IgD-negative memory B cell (primary cell): ENCODE results near the gene SLC50A1. TPM values are rescaled to one million over a fixed set of nuclear protein-coding genes. Genes with fewer than 3 reads are reported as not detected.
A peak's percentile ranks its signal among the peaks of the same experiment; 100 is the strongest.
"Not testable (repeated sequence)": the region's sequence is repeated elsewhere in the genome, so short reads cannot be mapped to it uniquely, and the experiment has no call there.

Experiments used
- H3K27ac Mint-ChIP-seq, 3 donors: one replicate each; pipeline ENCODE4 v1.8.0; 2020 to 2022; ENCODE audit warnings: mild to moderate bottlenecking in 3 of 3, mixed read lengths in 3 of 3, moderate library complexity in 1 of 3
- H3K27me3 Mint-ChIP-seq: one replicate; pipeline ENCODE4 v1.8.0; 2021; ENCODE audit warnings: mixed read lengths
- H3K36me3 Mint-ChIP-seq: one replicate; pipeline ENCODE4 v1.8.0; 2020; ENCODE audit warnings: mild to moderate bottlenecking, mixed read lengths
- H3K4me1 Mint-ChIP-seq, 3 donors: one replicate each; pipeline ENCODE4 v1.8.0; 2020 to 2022; ENCODE audit warnings: mixed read lengths in 3 of 3, mild to moderate bottlenecking in 1 of 3
- H3K4me3 Mint-ChIP-seq, 4 donors: one replicate each; pipeline ENCODE4 v1.8.0; 2020 to 2022; ENCODE audit warnings: mild to moderate bottlenecking in 4 of 4, mixed read lengths in 4 of 4, moderate library complexity in 3 of 4
- H3K9me3 Mint-ChIP-seq, 3 donors: one replicate each; pipeline ENCODE4 v1.8.0; 2020 to 2021; ENCODE audit warnings: mixed read lengths in 3 of 3, mild to moderate bottlenecking in 1 of 3
- polyA plus RNA-seq: library from polyadenylated mRNA; unstranded; fragments of 300-500 nt; fragmentation: Illumina TruSeq; gene quantifications from one replicate; pipeline ENCODE4 v1.2.3, GENCODE V29; 2021

Gene SLC50A1
- polyA plus RNA-seq, 1 donor from 2014 or later: 72.9 TPM

DNA sequence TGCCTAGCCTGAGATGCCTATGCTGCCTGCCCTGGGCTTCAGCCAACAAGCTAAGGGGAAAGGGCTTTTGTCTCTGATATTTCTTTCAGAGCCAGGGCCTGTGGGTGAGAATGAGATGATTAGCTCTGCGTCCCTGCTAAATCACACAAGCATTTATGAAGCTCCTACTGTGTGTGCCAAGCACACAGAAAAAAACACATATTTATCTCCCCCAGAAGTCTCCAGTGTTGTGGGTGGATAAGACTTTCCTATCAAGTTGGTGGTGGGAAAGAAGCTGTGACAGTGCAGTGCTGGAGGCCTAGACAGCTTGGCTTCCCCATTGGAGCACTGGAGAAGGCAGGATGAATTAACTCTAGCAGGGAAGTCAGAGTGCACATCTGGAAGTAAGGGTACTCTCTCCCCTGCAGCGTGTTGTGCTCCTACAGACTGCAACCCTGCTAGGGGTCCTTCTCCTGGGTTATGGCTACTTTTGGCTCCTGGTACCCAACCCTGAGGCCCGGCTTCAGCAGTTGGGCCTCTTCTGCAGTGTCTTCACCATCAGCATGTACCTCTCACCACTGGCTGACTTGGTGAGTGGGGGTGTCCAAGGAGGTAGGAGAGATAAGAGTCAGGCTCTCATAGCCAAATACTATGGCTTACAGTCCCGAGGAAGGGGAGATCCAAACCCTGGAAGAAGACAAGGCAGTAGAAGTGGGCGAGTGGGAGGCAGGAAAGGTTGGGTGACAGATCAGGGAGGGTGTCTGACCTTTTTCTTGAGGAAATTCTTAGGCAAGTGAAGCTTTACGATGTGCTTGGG is 1.7 kb downstream of the SLC50A1 start:
- no peaks in the 10 kb centered on the region for H3K9me3 Mint-ChIP-seq
- H3K27ac Mint-ChIP-seq: peak overlapping the region in 2 of 3 donors; percentile 97 to 99
- no peaks in the 10 kb centered on the region for H3K27me3 Mint-ChIP-seq
- H3K36me3 Mint-ChIP-seq: no peaks in the 10 kb centered on the region
- H3K4me1 Mint-ChIP-seq: peaks cover 27 to 30% (median 27%) of the 10 kb centered on the region in 3 donors
- peak overlapping the region; percentile 95 to 99 (median 98) for H3K4me3 Mint-ChIP-seq

DNA sequence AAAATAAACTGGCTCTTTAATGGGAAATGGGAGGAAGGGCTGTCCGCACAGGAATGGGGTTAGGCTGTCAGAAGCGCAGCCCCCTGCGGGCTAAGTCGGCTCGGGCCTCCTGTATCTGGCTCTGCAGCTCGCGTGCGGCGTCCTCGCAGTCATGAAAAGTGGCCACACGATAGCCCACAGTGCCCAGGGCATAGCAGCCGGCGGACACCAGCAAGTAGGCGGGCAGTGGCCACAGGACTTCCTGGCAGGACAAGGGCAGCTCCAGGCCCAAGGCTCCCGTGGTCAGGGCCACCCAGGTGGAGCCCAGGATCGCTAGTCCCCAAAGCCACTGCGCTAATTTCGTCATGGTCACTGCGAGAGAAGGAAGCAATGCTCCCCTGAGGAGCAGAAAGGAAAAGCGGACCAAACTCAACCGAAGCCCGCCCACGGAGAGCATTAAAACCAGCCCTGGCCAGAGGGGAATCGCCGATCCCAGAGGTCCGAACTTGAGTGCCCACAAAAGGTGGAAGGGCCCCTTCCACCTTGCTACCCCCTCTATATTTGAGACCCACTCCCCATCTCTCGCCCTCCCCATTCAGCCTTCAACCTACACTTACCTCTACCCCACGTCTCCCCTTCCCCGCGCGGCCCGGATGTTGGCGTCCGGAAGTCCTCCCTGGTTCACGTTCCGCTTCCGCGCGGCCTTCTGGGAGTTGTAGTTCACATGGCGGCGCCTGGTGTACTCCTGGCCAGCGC is 4.4 kb downstream of the SLC50A1 start, which contains the start of gene DPM3:
DPM3 (minus strand) TSS at position 637 of the 735 bp plus-strand sequence; CDS start at position 346, 291 bp downstream.
- peak within 1 kb of the TSS; percentile 84 to 99 (median 97) for H3K4me3 Mint-ChIP-seq
- no peaks in the 10 kb centered on the region for H3K36me3 Mint-ChIP-seq
- H3K4me1 Mint-ChIP-seq: peaks cover 21 to 24% (median 23%) of the 10 kb centered on the region in 3 donors
- peak within 1 kb of the TSS; percentile 58 to 92 (median 73) for H3K27ac Mint-ChIP-seq
- H3K27me3 Mint-ChIP-seq: peaks cover 4% of the 10 kb centered on the region
- H3K9me3 Mint-ChIP-seq: no peaks in the 10 kb centered on the region

DNA sequence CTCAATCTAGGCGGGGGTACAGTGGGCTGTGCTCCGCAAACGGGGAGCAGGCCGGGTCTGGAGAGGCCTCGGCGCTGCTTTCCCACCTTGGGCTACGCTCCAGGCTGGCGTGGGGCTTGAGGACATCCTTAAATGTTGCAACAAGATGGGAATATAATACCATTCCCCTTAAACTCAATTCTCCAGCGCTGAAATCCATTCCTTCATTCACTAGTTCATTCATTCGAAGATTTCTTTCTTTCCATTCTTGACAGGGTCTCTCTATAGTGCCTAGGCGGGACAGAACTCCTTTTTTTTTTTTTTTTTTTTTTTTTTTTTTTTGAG is 4.9 kb downstream of the SLC50A1 start:
- Mint-ChIP-seq H3K36me3 (no peaks in the 10 kb centered on the region), H3K4me1 (peaks cover 17 to 23% (median 20%) of the 10 kb centered on the region in 3 donors), H3K27ac (peak overlapping the region; percentile 58 to 92 (median 73)), H3K4me3 (peak overlapping the region; percentile 84 to 99 (median 97)), H3K9me3 (no peaks in the 10 kb centered on the region), H3K27me3 (peaks cover 4% of the 10 kb centered on the region)

DNA sequence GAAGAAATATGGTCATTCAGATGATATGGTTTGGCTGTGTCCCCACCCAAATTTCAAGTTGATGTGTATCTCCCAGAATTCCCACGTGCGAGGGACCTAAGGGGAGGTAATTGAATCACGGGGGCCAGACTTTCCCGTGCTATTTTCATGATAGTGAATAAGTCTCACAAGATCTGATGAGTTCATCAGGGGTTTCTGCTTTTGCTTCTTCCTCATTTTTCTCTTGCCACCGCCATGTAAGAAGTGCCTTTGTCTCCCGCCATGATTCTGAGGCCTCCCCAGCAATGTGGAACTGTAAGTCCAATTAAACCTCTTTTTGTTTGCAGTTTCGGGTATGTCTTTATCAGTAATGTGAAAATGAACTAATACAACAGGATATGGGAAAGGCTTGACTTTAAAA is 6.1 kb downstream of the SLC50A1 start:
- peaks cover 11 to 18% (median 18%) of the 10 kb centered on the region in 3 donors for H3K4me1 Mint-ChIP-seq
- H3K36me3 Mint-ChIP-seq: no peaks in the 10 kb centered on the region
- peaks cover 5% of the 10 kb centered on the region for H3K27me3 Mint-ChIP-seq
- peak overlapping the region in 2 of 4 donors; percentile 6 to 79 for H3K4me3 Mint-ChIP-seq
- peak overlapping the region in 2 of 3 donors; percentile 36 to 56 for H3K27ac Mint-ChIP-seq
- no peaks in the 10 kb centered on the region for H3K9me3 Mint-ChIP-seq

- Mint-ChIP-seq H3K4me3 (no peak overlapping the region), H3K27ac (no peak overlapping the region), H3K9me3 (no peaks in the 10 kb centered on the region)
Measured at GRCh38 chr1:155145491-155145890, 9.8 kb downstream of the SLC50A1 start.

DNA sequence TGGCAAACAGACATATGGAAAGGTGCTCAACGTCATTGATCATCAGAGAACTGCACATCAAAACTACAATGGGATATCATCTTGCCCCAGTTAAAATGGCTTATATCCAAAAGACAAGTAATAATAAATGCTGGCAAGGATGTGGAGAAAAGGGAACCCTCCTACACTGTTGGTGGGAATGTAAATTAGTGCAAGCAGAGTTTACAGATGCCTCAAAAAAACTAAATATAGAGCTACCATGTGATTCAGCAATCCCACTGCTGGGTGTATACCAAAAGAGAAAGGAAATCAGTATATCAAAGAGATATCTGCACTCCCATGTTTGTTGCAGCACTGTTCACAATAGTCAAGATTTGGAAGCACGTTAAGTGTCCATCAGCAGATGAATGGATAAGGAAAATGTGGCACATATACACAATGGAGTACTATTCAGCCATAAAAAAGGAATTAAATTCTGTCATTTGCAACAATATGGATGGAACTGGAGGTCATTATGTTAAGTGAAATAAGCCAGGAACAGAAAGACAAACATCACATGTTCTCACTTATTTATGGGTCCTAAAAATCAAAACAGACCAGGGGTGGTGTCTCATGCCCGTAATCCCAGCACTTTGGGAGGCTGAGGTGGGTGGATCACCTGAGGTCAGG is 20.5 kb downstream of the SLC50A1 start:
- H3K36me3 Mint-ChIP-seq, H3K27me3 Mint-ChIP-seq, H3K4me1 Mint-ChIP-seq, H3K4me3 Mint-ChIP-seq, H3K27ac Mint-ChIP-seq, H3K9me3 Mint-ChIP-seq: not testable (repeated sequence)

More at GRCh38 chr1:155145491-155145890, 9.8 kb downstream of the SLC50A1 start:
- peaks cover 3% of the 10 kb centered on the region for H3K36me3 Mint-ChIP-seq
- peaks cover 13 to 17% (median 14%) of the 10 kb centered on the region in 3 donors for H3K4me1 Mint-ChIP-seq
- peaks cover 8% of the 10 kb centered on the region for H3K27me3 Mint-ChIP-seq

GRCh38 chr1:155158991-155159390 is 23.3 kb downstream of the SLC50A1 start:
- Mint-ChIP-seq H3K9me3 (no peaks in the 10 kb centered on the region), H3K27ac (no peak overlapping the region), H3K27me3 (no peaks in the 10 kb centered on the region), H3K4me1 (no peaks in the 10 kb centered on the region), H3K4me3 (no peak overlapping the region), H3K36me3 (no peaks in the 10 kb centered on the region)

DNA sequence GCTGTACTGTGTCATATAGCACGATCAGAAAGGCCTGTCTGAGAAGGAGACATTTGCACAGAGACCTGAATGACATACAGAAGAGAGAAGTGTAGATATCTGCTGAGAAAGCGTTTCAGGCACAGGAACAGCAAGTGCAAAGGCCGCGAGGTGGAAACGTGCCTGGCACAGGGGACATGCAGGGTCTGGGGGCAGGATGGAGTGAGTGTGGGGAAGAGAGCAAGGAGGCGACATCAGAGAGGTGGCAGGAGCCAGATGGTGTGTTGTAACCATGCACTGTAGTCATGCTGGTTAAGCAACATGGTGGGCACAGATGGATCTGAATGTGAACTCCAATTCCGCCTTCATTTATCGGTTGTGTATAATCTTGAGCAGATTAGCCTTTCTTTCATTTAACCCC is 24.5 kb downstream of the SLC50A1 start:
- Mint-ChIP-seq H3K4me1 (no peaks in the 10 kb centered on the region), H3K9me3 (no peaks in the 10 kb centered on the region), H3K36me3 (no peaks in the 10 kb centered on the region), H3K4me3 (no peak overlapping the region), H3K27me3 (no peaks in the 10 kb centered on the region), H3K27ac (no peak overlapping the region)

- not testable (repeated sequence) for H3K27ac Mint-ChIP-seq, H3K36me3 Mint-ChIP-seq, H3K27me3 Mint-ChIP-seq, H3K9me3 Mint-ChIP-seq, H3K4me3 Mint-ChIP-seq
- peaks cover 7 to 12% (median 9%) of the 10 kb centered on the region in 3 donors for H3K4me1 Mint-ChIP-seq
Measured at GRCh38 chr1:155162631-155163030, 27.0 kb downstream of the SLC50A1 start.

GRCh38 chr1:155163785-155164184 is 28.1 kb downstream of the SLC50A1 start:
- Mint-ChIP-seq H3K27ac (peak overlapping the region in 2 of 3 donors; percentile 29 to 63), H3K4me1 (peaks cover 12 to 16% (median 13%) of the 10 kb centered on the region in 3 donors)
- H3K4me3 Mint-ChIP-seq, H3K36me3 Mint-ChIP-seq, H3K9me3 Mint-ChIP-seq, H3K27me3 Mint-ChIP-seq: not testable (repeated sequence)

DNA sequence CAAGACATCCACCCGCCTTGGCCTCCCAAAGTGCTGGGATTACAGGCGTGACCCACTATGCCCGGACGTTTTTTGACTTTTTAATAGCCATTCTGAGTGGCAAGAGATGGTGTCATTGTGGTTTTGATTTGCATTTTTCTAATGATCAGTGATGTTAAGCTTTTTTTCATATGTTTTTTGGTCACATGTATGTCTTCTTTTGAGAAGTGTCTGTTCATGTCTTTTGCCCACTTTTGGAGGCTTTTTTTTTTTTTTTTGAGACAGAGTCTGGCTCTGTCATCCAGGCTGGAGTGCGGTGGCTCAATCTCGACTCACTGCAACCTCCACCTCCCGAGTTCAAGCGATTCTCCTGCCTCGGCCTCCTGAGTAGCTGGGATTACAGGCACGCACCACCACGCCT is 29.0 kb downstream of the SLC50A1 start:
- H3K36me3 Mint-ChIP-seq, H3K9me3 Mint-ChIP-seq, H3K27ac Mint-ChIP-seq, H3K27me3 Mint-ChIP-seq, H3K4me3 Mint-ChIP-seq: not testable (repeated sequence)
- H3K4me1 Mint-ChIP-seq: peaks cover 13 to 19% (median 19%) of the 10 kb centered on the region in 3 donors

DNA sequence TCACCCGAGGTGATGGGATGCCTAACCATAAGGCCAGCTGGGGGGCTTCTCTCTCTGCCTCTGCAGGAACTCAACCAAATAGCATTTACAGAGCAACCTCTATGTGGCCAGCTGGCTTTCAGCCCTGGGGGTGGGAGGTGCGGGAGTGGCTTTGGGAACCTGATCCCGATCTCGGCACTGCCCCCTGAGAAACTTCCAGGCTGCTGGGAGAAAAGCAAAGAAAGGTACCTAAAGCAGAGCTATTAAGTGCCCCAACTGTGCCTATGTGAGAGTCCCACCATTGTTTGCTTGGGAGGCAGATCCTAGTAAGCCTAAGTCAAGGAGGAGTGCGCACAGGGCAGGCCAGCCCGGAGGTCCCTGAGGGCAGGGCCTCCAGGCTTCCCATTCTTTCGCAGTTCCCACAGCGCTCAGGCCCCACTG is 30.4 kb downstream of the SLC50A1 start:
- Mint-ChIP-seq H3K9me3 (no peaks in the 10 kb centered on the region), H3K27ac (peak overlapping the region in 1 of 3 donors; percentile 59), H3K4me3 (peak overlapping the region in 1 of 4 donors; percentile 12), H3K4me1 (peaks cover 16 to 20% (median 20%) of the 10 kb centered on the region in 3 donors), H3K36me3 (no peaks in the 10 kb centered on the region), H3K27me3 (no peaks in the 10 kb centered on the region)

- Mint-ChIP-seq H3K4me1 (peaks cover 18 to 20% (median 20%) of the 10 kb centered on the region in 3 donors), H3K9me3 (no peaks in the 10 kb centered on the region), H3K27ac (no peak overlapping the region), H3K4me3 (peak overlapping the region in 2 of 4 donors; percentile 87 to 92), H3K36me3 (no peaks in the 10 kb centered on the region), H3K27me3 (no peaks in the 10 kb centered on the region)
Measured at GRCh38 chr1:155166471-155167165, 31.0 kb downstream of the SLC50A1 start.
